Lung (tissue), 12 donors: ENCODE data around the gene PRMT3. TPM values are rescaled to one million over a fixed set of nuclear protein-coding genes. Genes with fewer than 3 reads are reported as not detected.

Experiments used
- ATAC-seq: fragments of 200-7000 bp; cut with Tn5 transposase; one replicate; pipeline ENCODE4 v1.9.1; 2020; ENCODE audit warnings: moderate number of reproducible peaks; ENCODE audit not compliant: insufficient read depth, low FRiP score
- DNase-seq, 3 donors: peaks; one replicate each; pipeline ENCODE4 v3.0.0-alpha.2; 2013 to 2017
- H3K27ac ChIP-seq, 2 donors: one replicate each; pipeline ENCODE4 v1.5.1; 2013; ENCODE audit warnings: mild to moderate bottlenecking in 2 of 2, moderate library complexity in 2 of 2, control low read depth in 1 of 2, inconsistent platforms in 1 of 2, low read depth in 1 of 2, low read length in 1 of 2
- H3K27me3 ChIP-seq, 3 donors: one replicate each; pipeline ENCODE4 v1.5.1; 2013; ENCODE audit warnings: low read length in 2 of 3; ENCODE audit not compliant: control insufficient read depth in 3 of 3, insufficient read depth in 3 of 3
- H3K36me3 ChIP-seq, 4 donors: one replicate each; pipeline ENCODE4 v1.5.1; 2013; ENCODE audit warnings: low read length in 4 of 4, mild to moderate bottlenecking in 1 of 4, moderate library complexity in 1 of 4; ENCODE audit not compliant: control insufficient read depth in 4 of 4, insufficient read depth in 4 of 4
- H3K4me1 ChIP-seq, 5 donors: one replicate each; pipeline ENCODE4 v1.5.1; 2013; ENCODE audit warnings: low read length in 5 of 5, mild to moderate bottlenecking in 2 of 5, moderate library complexity in 1 of 5; ENCODE audit not compliant: control insufficient read depth in 5 of 5, insufficient read depth in 5 of 5
- H3K4me3 ChIP-seq: one replicate; pipeline ENCODE4 v1.5.1; 2013; ENCODE audit warnings: mild to moderate bottlenecking, control low read depth, moderate library complexity
- H3K9ac ChIP-seq, 2 donors: one replicate each; pipeline ENCODE4 v1.5.1; 2013; ENCODE audit warnings: low read length in 2 of 2, control low read depth in 1 of 2; ENCODE audit not compliant: insufficient read depth in 1 of 2
- H3K9me3 ChIP-seq, 4 donors: one replicate each; pipeline ENCODE4 v1.5.1; 2013; ENCODE audit warnings: low read length in 3 of 4, mild to moderate bottlenecking in 1 of 4, moderate library complexity in 1 of 4; ENCODE audit not compliant: control insufficient read depth in 4 of 4, insufficient read depth in 3 of 4
- WGBS, 2 donors: extraction: QIAGEN DNeasy Blood & Tissue Kit; methylation state at CpG; one replicate each; pipeline ENCODE4 v1.1.7; 2013; 5-methylcytosine and 5-hydroxymethylcytosine counted together
- polyA plus RNA-seq, 2 donors: library from polyadenylated mRNA; stranded (reverse); fragments of 200-250 nt; gene quantifications; one replicate each; pipeline ENCODE4 v1.2.1, GENCODE V29; 2013
- total RNA-seq, 2 donors: library from RNA; depleted of rRNA in 1 of 2; stranded (reverse); fragments of >200 nt in 1 of 2; gene quantifications; one replicate each; pipeline ENCODE4 v1.2.1, GENCODE V29; 2014 to 2021
- TF ChIP-seq, protein P1 (sequence below): IDR thresholded peaks from 2 replicates; pipeline ENCODE4 v1.5.1; 2012; ENCODE audit warnings: mild to moderate bottlenecking; ENCODE audit errors: control extremely low read depth, extremely low read depth
- donor health status: control.
- donor health status: control.
- donor health status: Bipolar disorder and iron deficiency.
- donor health status: healthy.
- donor health status: DM: yes; HTN: yes; CAD: no.

PRMT3 gene
- total and polyA plus RNA-seq, 4 donors, result 8.2 to 19.7 (median 10.3) TPM

DNA sequence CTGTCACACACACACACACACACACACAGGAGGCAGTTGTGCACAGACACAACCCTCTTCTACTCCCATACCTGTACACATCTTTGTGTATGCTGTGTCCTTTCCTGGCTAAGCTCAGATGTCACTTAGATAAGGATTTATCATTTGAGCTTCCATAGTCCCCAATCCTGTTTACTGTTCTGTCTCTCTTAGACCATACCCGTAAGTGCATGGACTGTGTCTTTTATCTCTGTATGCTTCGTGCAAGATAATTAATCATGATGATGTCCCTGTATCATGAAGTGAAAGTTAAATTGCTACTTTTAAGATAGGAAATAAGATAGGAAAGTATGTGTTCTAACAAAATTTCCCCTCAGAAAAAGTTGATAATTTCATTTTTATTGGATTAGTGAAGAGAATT lies 30.3 kb downstream of the PRMT3 start:
- H3K36me3 ChIP-seq, result peaks cover 3 to 8% (median 5%) of the 10 kb centered on the region in 4 donors
- H3K4me3 ChIP-seq, result no peak overlapping the region

DNA sequence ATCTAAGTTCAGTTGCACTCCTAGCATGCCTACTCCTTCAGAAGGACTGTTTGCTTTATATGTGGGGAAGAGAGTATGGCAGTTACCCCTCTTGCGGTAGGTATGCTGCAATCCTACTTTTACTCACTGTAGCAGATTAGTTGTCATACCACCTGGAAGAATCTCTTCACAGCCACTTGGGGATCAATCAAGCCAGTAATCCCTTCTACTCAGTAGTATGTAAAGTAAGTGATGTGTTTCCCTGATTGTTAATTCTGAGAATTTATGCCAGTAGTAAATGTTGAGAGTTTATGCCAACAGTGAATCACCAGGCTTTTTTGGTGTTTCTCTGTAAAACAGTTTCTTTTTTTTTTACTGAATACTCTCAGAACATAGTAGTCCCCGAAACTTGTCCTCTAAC lies 34.4 kb downstream of the PRMT3 start:
- 94 to 96% methylated on average over 2 of the region's 2 CpGs for WGBS, 2 donors
- H3K27ac ChIP-seq, result no peak overlapping the region
- H3K9me3 ChIP-seq, result no peaks in the 10 kb centered on the region
- peaks cover 0 to 8% (median 4%) of the 10 kb centered on the region in 4 donors for H3K36me3 ChIP-seq
- ATAC-seq (no peak), DNase-seq (no peak)
- no peak overlapping the region for H3K4me3 ChIP-seq
- no peaks in the 10 kb centered on the region for H3K4me1 ChIP-seq
- TF ChIP-seq, protein P1, sequence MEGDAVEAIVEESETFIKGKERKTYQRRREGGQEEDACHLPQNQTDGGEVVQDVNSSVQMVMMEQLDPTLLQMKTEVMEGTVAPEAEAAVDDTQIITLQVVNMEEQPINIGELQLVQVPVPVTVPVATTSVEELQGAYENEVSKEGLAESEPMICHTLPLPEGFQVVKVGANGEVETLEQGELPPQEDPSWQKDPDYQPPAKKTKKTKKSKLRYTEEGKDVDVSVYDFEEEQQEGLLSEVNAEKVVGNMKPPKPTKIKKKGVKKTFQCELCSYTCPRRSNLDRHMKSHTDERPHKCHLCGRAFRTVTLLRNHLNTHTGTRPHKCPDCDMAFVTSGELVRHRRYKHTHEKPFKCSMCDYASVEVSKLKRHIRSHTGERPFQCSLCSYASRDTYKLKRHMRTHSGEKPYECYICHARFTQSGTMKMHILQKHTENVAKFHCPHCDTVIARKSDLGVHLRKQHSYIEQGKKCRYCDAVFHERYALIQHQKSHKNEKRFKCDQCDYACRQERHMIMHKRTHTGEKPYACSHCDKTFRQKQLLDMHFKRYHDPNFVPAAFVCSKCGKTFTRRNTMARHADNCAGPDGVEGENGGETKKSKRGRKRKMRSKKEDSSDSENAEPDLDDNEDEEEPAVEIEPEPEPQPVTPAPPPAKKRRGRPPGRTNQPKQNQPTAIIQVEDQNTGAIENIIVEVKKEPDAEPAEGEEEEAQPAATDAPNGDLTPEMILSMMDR, result no peak
- no peaks in the 10 kb centered on the region for H3K27me3 ChIP-seq
- no peak overlapping the region for H3K9ac ChIP-seq

More for the DNA sequence above, 30.3 kb downstream of the PRMT3 start:
- H3K27me3 ChIP-seq, result no peaks in the 10 kb centered on the region
- WGBS, 2 donors, result 59 to 69% methylated on average over 2 of the region's 2 CpGs
- DNase-seq (no peak), ATAC-seq (no peak)
- H3K9me3 ChIP-seq, result no peaks in the 10 kb centered on the region
- H3K27ac ChIP-seq, result no peak overlapping the region
- TF ChIP-seq, protein P1, result no peak
- no peaks in the 10 kb centered on the region for H3K4me1 ChIP-seq
- no peak overlapping the region for H3K9ac ChIP-seq

DNA sequence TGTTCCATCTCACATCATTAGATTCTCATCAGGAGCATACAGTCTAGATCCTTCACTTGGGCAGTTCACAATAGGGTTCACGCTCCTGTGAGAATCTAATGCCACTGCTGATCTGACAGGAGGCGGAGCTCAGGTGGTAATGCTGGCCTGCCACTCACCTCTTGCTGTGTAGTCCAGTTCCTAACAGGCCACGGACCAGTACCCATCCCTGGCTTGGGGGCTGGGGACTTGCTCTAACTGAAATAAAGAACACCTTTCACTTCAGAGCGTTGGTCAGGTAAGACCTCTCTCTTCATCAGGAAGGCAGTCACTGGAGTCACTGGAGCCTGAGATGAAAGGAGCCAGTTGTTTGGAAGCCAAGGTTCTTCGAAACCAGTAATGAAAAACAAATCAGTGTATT lies 41.7 kb downstream of the PRMT3 start:
- ATAC-seq (no peak), DNase-seq (no peak)
- 95 to 97% methylated on average over 5 of the region's 5 CpGs for WGBS, 2 donors
- TF ChIP-seq, protein P1, result no peak
- no peaks in the 10 kb centered on the region for H3K4me1 ChIP-seq
- no peaks in the 10 kb centered on the region for H3K9me3 ChIP-seq
- H3K9ac ChIP-seq, result no peak overlapping the region
- peaks cover 0 to 9% (median 3%) of the 10 kb centered on the region in 4 donors for H3K36me3 ChIP-seq
- H3K27me3 ChIP-seq, result no peaks in the 10 kb centered on the region
- no peak overlapping the region for H3K27ac ChIP-seq
- no peak overlapping the region for H3K4me3 ChIP-seq

DNA sequence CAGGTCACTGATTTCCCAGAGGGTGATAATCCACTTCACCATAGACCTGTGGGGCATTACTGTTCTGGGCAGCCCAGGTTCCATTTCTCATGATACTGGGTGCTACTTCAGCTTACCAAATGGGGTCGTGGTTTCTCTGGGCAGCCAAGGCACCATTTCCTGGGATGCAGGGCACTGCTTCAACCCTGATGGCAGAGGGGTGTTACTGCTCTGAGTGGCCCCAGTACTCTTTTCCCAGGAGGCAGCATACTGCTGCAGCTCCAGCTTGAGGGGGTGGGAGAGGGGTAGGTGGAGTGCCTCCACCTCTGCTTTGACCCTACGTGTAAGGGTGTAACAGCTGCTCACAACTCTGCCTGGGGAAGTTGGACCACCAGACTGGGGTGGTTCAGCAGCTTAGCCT lies 51.1 kb downstream of the PRMT3 start:
- H3K36me3 ChIP-seq, result peaks cover 0 to 12% (median 3%) of the 10 kb centered on the region in 4 donors
- no peak overlapping the region for H3K27ac ChIP-seq
- H3K4me3 ChIP-seq, result no peak overlapping the region
- TF ChIP-seq, protein P1, result no peak
- DNase-seq (no peak), ATAC-seq (no peak)
- H3K4me1 ChIP-seq, result peaks cover 0 to 1% (median 0%) of the 10 kb centered on the region in 5 donors
- WGBS, 2 donors, result 92 to 98% methylated on average over 2 of the region's 2 CpGs
- H3K27me3 ChIP-seq, result no peaks in the 10 kb centered on the region
- H3K9ac ChIP-seq, result no peak overlapping the region
- no peaks in the 10 kb centered on the region for H3K9me3 ChIP-seq
